Measurements from ENCODE around the gene CACHD1. TPM values are rescaled to one million over a fixed set of nuclear protein-coding genes. Genes with fewer than 3 reads are reported as not detected.

CACHD1 gene
- total RNA-seq, 2 experiments from 2014 or later: not detected

GRCh38 chr1:64470665-64471217, 812 bp downstream of the CACHD1 start:
- Histone ChIP-seq H3K36me3 (ENCODE audit: insufficient read depth, low read length) (no peaks in the 10 kb centered on the region), H3K9me2 (ENCODE audit: insufficient read depth, low read length) (no peaks in the 10 kb centered on the region), H4K20me1 (ENCODE audit: insufficient read depth, low read length) (no peaks in the 10 kb centered on the region), H3K9me3 (ENCODE audit: low read length) (no peaks in the 10 kb centered on the region), H2AFZ (ENCODE audit: low read length) (no peak overlapping the region), H3K4me2 (ENCODE audit: low read length) (no peak overlapping the region), H3K4me3 (ENCODE audit: low read depth, low read length, poor library complexity, severe bottlenecking) (no peak overlapping the region), H3K4me1 (ENCODE audit: insufficient read depth, low read length, poor library complexity, severe bottlenecking) (no peaks in the 10 kb centered on the region), H3K27ac (ENCODE audit: low read depth, low read length, poor library complexity, severe bottlenecking) (no peak overlapping the region), H3K79me2 (ENCODE audit: insufficient read depth, low read depth, low read length) (no peaks in the 10 kb centered on the region)
- POLR2A ChIA-PET: no interaction called here
- intact Hi-C loops (cut with micrococcal nuclease; ENCODE audit: unreplicated experiment): no loop called here
- CTCF ChIA-PET (ENCODE audit: unreplicated experiment): no interaction called here
- TF ChIP-seq CTCF (conservative IDR thresholded peaks at IDR 0.05; ENCODE audit: low read length) (no peak), EZH2phosphoT487 (IDR thresholded peaks at IDR 0.05; ENCODE audit: borderline replicate concordance, low read depth, low read length) (no peak)
- no TSS peak for BruUV-seq (replicated peaks)
- no peak for DNase-seq (ENCODE audit: low spot score)

DNA sequence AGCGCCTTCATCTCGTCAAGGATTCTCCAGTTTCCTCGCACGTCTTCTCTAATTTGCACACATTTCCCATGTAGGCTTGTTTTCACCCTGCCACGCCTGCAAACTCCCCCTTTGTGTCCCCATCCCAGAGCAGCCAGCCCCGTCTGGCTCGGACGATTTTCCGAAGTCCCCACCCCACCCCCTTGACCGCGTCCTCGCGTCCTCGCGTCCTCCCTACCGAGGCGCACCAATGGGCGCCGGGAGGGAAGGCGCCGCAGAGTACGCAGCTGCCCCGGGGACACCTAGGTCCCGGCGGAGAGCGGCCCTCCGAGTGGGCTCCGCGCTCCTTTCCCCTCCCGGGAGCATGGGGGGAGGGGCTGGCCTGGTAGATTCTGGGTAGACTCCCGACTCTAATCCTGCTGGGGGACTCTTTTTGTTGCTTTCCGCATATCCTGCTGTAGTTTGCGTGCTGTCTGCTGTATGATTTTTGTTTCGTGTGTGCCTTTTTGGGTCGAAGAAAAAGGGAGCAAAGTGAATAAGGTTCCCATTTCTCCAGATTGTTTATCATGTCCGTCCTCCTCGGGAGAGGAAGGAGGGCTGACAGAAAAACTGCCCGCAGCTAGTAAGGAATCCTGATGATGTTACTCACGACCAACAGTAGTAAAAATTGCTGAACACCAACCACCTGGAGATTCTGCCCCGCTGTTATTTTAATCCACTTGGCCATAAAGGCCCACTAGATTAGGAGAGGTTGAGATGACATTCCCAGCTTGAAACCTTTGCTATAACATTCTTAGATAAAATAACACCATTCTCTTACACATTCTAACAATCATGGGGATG, 1.5 kb downstream of the CACHD1 start:
- no peaks in the 10 kb centered on the region for H3K9me3 ChIP-seq (ENCODE audit: low read length)
- H3K4me1 ChIP-seq (ENCODE audit: insufficient read depth, low read length, poor library complexity, severe bottlenecking): no peaks in the 10 kb centered on the region
- DNase-seq (ENCODE audit: low spot score): no peak
- H3K79me2 ChIP-seq (ENCODE audit: insufficient read depth, low read depth, low read length): no peaks in the 10 kb centered on the region
- no peaks in the 10 kb centered on the region for H4K20me1 ChIP-seq (ENCODE audit: insufficient read depth, low read length)
- BruUV-seq (replicated peaks): no TSS peak
- no peak overlapping the region for H2AFZ ChIP-seq (ENCODE audit: low read length)
- CTCF ChIA-PET (ENCODE audit: unreplicated experiment): no interaction called here
- H3K4me2 ChIP-seq (ENCODE audit: low read length): no peak overlapping the region
- POLR2A ChIA-PET: no interaction called here
- no peak overlapping the region for H3K27ac ChIP-seq (ENCODE audit: low read depth, low read length, poor library complexity, severe bottlenecking)
- no peaks in the 10 kb centered on the region for H3K9me2 ChIP-seq (ENCODE audit: insufficient read depth, low read length)
- H3K36me3 ChIP-seq (ENCODE audit: insufficient read depth, low read length): no peaks in the 10 kb centered on the region
- no peak overlapping the region for H3K4me3 ChIP-seq (ENCODE audit: low read depth, low read length, poor library complexity, severe bottlenecking)
- intact Hi-C loops (cut with micrococcal nuclease; ENCODE audit: unreplicated experiment): no loop called here
- TF ChIP-seq EZH2phosphoT487 (IDR thresholded peaks at IDR 0.05; ENCODE audit: borderline replicate concordance, low read depth, low read length) (no peak), CTCF (conservative IDR thresholded peaks at IDR 0.05; ENCODE audit: low read length) (no peak)

DNA sequence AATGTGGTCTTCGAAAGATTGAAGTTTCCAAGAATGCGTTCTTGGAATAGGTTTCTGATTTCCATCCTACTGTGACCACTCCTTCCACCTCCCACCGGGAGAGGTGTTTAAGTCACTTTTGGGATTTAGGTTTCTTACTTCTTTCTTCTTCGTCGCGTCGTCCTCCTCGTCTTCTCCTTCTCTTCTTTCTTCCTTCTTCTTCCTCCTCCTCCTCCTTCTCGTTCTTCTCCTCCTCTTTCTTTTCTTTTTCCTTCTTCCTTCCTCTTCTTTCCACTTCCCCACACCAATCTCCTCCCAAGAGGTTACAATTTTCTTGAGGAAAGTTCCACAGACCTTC, 2.1 kb downstream of the CACHD1 start:
- no peaks in the 10 kb centered on the region for H3K79me2 ChIP-seq (ENCODE audit: insufficient read depth, low read depth, low read length)
- H3K27ac ChIP-seq (ENCODE audit: low read depth, low read length, poor library complexity, severe bottlenecking): no peak overlapping the region
- H3K36me3 ChIP-seq (ENCODE audit: insufficient read depth, low read length): no peaks in the 10 kb centered on the region
- H2AFZ ChIP-seq (ENCODE audit: low read length): no peak overlapping the region
- POLR2A ChIA-PET: no interaction called here
- no TSS peak for BruUV-seq (replicated peaks)
- no peaks in the 10 kb centered on the region for H3K9me2 ChIP-seq (ENCODE audit: insufficient read depth, low read length)
- H3K4me3 ChIP-seq (ENCODE audit: low read depth, low read length, poor library complexity, severe bottlenecking): no peak overlapping the region
- H3K9me3 ChIP-seq (ENCODE audit: low read length): no peaks in the 10 kb centered on the region
- no peak for DNase-seq (ENCODE audit: low spot score)
- intact Hi-C loops (cut with micrococcal nuclease; ENCODE audit: unreplicated experiment): no loop called here
- no peak for TF ChIP-seq EZH2phosphoT487 (IDR thresholded peaks at IDR 0.05; ENCODE audit: borderline replicate concordance, low read depth, low read length)
- no peak for TF ChIP-seq CTCF (conservative IDR thresholded peaks at IDR 0.05; ENCODE audit: low read length)
- H3K4me1 ChIP-seq (ENCODE audit: insufficient read depth, low read length, poor library complexity, severe bottlenecking): no peaks in the 10 kb centered on the region
- no peak overlapping the region for H3K4me2 ChIP-seq (ENCODE audit: low read length)
- no peaks in the 10 kb centered on the region for H4K20me1 ChIP-seq (ENCODE audit: insufficient read depth, low read length)
- CTCF ChIA-PET (ENCODE audit: unreplicated experiment): no interaction called here
